ENCODE measurements around the gene DYNC1H1. TPM values are rescaled to one million over a fixed set of nuclear protein-coding genes. Genes with fewer than 3 reads are reported as not detected.

DYNC1H1 gene
- total RNA-seq, 1 experiment from 2014 or later: 438 TPM

DNA sequence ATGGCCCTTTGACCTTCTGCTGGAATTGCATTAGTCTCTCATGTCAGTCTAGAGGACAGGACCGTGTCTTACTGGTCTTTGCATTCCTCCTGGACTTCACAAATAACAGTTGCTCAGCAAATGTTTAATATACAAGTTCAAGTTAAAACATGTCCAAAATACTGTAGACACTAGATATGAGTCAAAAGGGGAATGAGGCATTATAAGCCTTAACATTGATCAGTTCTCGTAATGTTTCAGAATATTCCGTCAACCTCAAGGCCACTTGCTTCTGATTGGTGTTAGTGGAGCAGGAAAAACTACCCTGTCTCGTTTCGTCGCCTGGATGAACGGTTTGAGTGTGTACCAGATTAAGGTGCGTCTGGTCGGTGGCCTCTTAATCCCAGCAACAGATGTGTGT is 62.6 kb downstream of the DYNC1H1 start (continued):
- TF ChIP-seq, protein P1, sequence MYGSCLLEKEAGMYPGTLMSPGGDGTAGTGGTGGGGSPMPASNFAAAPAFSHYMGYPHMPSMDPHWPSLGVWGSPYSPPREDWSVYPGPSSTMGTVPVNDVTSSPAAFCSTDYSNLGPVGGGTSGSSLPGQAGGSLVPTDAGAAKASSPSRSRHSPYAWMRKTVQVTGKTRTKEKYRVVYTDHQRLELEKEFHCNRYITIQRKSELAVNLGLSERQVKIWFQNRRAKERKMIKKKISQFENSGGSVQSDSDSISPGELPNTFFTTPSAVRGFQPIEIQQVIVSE (CRISPR knock-in tag; IDR thresholded peaks at IDR 0.05; ENCODE audit: borderline replicate concordance): no peak

DNA sequence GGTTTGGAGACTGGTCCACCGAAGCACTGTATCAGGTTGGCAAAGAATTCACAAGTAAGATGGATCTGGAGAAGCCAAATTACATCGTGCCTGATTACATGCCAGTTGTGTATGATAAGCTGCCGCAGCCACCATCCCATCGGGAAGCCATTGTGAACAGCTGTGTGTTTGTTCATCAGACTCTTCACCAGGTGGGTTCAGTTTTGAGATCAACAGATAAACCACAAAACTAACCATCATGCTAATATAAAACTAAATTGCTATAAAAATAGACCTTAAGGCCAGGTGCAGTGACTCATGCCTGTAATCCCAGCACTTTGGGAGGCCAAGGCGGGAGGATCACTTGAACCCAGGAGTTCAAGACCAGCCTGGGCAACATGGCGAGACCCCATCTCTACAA is 63.6 kb downstream of the DYNC1H1 start:
- Mint-ChIP-seq H3K27me3 (ENCODE audit: low read depth) (no peaks in the 10 kb centered on the region), H3K27ac (no peak overlapping the region), H3K9me3 (no peaks in the 10 kb centered on the region), H3K4me3 (no peak overlapping the region), H3K36me3 (peaks cover 78% of the 10 kb centered on the region), H3K4me1 (no peaks in the 10 kb centered on the region)
- POLR2A ChIA-PET: no interaction called here
- CTCF ChIA-PET: no interaction called here
- TF ChIP-seq GTF2I (CRISPR knock-in tag; conservative IDR thresholded peaks at IDR 0.05): no peak
- no peak for TF ChIP-seq ZNF121 (CRISPR knock-in tag; IDR thresholded peaks at IDR 0.05)
- TF ChIP-seq, protein P2, sequence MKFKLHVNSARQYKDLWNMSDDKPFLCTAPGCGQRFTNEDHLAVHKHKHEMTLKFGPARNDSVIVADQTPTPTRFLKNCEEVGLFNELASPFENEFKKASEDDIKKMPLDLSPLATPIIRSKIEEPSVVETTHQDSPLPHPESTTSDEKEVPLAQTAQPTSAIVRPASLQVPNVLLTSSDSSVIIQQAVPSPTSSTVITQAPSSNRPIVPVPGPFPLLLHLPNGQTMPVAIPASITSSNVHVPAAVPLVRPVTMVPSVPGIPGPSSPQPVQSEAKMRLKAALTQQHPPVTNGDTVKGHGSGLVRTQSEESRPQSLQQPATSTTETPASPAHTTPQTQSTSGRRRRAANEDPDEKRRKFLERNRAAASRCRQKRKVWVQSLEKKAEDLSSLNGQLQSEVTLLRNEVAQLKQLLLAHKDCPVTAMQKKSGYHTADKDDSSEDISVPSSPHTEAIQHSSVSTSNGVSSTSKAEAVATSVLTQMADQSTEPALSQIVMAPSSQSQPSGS (CRISPR knock-in tag; IDR thresholded peaks at IDR 0.05; ENCODE audit: borderline replicate concordance, low read depth): no peak
- TF ChIP-seq OVOL2 (CRISPR knock-in tag; IDR thresholded peaks at IDR 0.05; ENCODE audit: borderline replicate concordance): no peak
- no peak for TF ChIP-seq SOX15 (CRISPR knock-in tag; IDR thresholded peaks at IDR 0.05)
- TF ChIP-seq SP1 (CRISPR knock-in tag; conservative IDR thresholded peaks at IDR 0.05): no peak
- TF ChIP-seq MXD4 (CRISPR knock-in tag; IDR thresholded peaks at IDR 0.05; ENCODE audit: borderline replicate concordance): no peak
- no peak for TF ChIP-seq CREM (CRISPR knock-in tag; IDR thresholded peaks at IDR 0.05)
- no peak for DNase-seq (ENCODE audit: low spot score)
- no peak for ATAC-seq

DNA sequence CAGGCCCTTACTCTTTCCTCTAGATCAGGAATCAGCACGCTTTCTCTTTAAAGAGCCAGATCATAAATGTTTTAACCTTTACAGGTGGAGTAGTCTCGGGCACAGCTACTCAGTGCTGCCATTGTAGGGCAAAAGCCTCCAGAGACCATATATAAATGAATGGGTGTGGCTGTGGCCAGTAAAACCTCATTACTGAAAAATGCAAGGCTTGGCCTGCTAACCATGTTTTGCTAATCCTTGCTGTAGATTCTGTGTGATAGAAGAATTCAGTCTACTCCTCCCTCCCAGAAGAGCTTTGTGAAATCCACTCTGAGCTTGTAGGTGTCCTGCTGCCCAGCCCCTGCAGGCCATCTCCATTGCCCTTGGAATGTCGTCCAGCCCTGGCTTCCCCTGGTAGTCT is 64.4 kb downstream of the DYNC1H1 start:
- no peak overlapping the region for H3K4me3 Mint-ChIP-seq
- H3K27ac Mint-ChIP-seq: no peak overlapping the region
- peaks cover 83% of the 10 kb centered on the region for H3K36me3 Mint-ChIP-seq
- ATAC-seq: no peak
- H3K9me3 Mint-ChIP-seq: no peaks in the 10 kb centered on the region
- ChIA-PET POLR2A (no interaction called here), CTCF (no interaction called here)
- DNase-seq (ENCODE audit: low spot score): no peak
- H3K4me1 Mint-ChIP-seq: no peaks in the 10 kb centered on the region
- H3K27me3 Mint-ChIP-seq (ENCODE audit: low read depth): no peaks in the 10 kb centered on the region
- TF ChIP-seq TCF7 (CRISPR knock-in tag; IDR thresholded peaks at IDR 0.05; ENCODE audit: low read depth) (no peak), NFE2L1 (CRISPR knock-in tag; IDR thresholded peaks at IDR 0.05) (no peak), ZNF317 (CRISPR knock-in tag; IDR thresholded peaks at IDR 0.05; ENCODE audit: borderline replicate concordance, low read depth) (no peak), NR1H2 (CRISPR knock-in tag; IDR thresholded peaks at IDR 0.05) (no peak), TEAD4 (CRISPR knock-in tag; IDR thresholded peaks at IDR 0.05) (no peak), HMGA2 (CRISPR knock-in tag; IDR thresholded peaks at IDR 0.05) (no peak), JAZF1 (CRISPR knock-in tag; IDR thresholded peaks at IDR 0.05) (no peak)

DNA sequence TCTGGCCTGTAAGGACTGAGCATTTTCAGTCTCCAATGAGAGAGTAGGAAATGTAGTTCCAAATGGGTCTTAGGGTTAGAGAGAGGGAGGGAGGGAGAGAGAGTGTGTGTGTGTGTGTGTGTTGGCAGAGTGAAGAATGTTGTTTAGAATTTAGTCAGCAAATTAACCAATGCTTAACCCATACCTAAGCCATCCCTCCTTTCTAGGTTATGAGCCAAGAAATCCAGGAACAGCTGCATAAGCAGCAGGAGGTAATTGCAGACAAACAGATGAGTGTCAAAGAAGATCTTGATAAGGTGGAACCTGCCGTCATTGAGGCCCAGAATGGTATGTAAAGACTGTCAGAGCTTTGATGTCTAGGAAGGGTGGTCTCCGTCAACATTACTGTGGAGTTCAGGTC is 65.6 kb downstream of the DYNC1H1 start:
- no peaks in the 10 kb centered on the region for H3K9me3 Mint-ChIP-seq
- no peaks in the 10 kb centered on the region for H3K27me3 Mint-ChIP-seq (ENCODE audit: low read depth)
- DNase-seq (ENCODE audit: low spot score) (no peak), ATAC-seq (no peak)
- H3K4me3 Mint-ChIP-seq: no peak overlapping the region
- H3K4me1 Mint-ChIP-seq: no peaks in the 10 kb centered on the region
- peaks cover 85% of the 10 kb centered on the region for H3K36me3 Mint-ChIP-seq
- POLR2A ChIA-PET: no interaction called here
- CTCF ChIA-PET: interaction anchor here (1.0 kb wide), 1 partner anchor 16 kb away, joined by 3 read pairs; no protein-coding TSS in a partner anchor
- no peak overlapping the region for H3K27ac Mint-ChIP-seq
- TF ChIP-seq, protein P3, sequence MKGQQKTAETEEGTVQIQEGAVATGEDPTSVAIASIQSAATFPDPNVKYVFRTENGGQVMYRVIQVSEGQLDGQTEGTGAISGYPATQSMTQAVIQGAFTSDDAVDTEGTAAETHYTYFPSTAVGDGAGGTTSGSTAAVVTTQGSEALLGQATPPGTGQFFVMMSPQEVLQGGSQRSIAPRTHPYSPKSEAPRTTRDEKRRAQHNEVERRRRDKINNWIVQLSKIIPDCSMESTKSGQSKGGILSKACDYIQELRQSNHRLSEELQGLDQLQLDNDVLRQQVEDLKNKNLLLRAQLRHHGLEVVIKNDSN (CRISPR knock-in tag; IDR thresholded peaks at IDR 0.05): no peak
- TF ChIP-seq, protein P4, sequence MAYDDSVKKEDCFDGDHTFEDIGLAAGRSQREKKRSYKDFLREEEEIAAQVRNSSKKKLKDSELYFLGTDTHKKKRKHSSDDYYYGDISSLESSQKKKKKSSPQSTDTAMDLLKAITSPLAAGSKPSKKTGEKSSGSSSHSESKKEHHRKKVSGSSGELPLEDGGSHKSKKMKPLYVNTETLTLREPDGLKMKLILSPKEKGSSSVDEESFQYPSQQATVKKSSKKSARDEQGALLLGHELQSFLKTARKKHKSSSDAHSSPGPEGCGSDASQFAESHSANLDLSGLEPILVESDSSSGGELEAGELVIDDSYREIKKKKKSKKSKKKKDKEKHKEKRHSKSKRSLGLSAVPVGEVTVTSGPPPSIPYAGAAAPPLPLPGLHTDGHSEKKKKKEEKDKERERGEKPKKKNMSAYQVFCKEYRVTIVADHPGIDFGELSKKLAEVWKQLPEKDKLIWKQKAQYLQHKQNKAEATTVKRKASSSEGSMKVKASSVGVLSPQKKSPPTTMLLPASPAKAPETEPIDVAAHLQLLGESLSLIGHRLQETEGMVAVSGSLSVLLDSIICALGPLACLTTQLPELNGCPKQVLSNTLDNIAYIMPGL (CRISPR knock-in tag; IDR thresholded peaks at IDR 0.05): no peak
- TF ChIP-seq, protein P5, sequence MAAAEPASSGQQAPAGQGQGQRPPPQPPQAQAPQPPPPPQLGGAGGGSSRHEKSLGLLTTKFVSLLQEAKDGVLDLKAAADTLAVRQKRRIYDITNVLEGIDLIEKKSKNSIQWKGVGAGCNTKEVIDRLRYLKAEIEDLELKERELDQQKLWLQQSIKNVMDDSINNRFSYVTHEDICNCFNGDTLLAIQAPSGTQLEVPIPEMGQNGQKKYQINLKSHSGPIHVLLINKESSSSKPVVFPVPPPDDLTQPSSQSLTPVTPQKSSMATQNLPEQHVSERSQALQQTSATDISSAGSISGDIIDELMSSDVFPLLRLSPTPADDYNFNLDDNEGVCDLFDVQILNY (CRISPR knock-in tag; IDR thresholded peaks at IDR 0.05): no peak
- TF ChIP-seq NFE2L1 (CRISPR knock-in tag; IDR thresholded peaks at IDR 0.05): no peak
- TF ChIP-seq ZNF423 (CRISPR knock-in tag; IDR thresholded peaks at IDR 0.05): no peak
- TF ChIP-seq, protein P6, sequence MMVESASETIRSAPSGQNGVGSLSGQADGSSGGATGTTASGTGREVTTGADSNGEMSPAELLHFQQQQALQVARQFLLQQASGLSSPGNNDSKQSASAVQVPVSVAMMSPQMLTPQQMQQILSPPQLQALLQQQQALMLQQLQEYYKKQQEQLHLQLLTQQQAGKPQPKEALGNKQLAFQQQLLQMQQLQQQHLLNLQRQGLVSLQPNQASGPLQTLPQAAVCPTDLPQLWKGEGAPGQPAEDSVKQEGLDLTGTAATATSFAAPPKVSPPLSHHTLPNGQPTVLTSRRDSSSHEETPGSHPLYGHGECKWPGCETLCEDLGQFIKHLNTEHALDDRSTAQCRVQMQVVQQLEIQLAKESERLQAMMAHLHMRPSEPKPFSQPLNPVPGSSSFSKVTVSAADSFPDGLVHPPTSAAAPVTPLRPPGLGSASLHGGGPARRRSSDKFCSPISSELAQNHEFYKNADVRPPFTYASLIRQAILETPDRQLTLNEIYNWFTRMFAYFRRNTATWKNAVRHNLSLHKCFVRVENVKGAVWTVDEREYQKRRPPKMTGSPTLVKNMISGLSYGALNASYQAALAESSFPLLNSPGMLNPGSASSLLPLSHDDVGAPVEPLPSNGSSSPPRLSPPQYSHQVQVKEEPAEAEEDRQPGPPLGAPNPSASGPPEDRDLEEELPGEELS (CRISPR knock-in tag; IDR thresholded peaks at IDR 0.05): no peak
- TF ChIP-seq TEAD1 (CRISPR knock-in tag; IDR thresholded peaks at IDR 0.05): no peak
